Right hindlimb (tissue), 1 donor: ENCODE data around the gene UGT2A1.

Experiments used
- DNase-seq: peaks from one replicate; pipeline ENCODE4 v3.0.0-alpha.2; 2018

The UGT2A1 gene

GRCh38 chr4:69584135-69584534 is 68.9 kb downstream of the UGT2A1 start:
- DNase-seq, result no peak

GRCh38 chr4:69583543-69583942 is 69.5 kb downstream of the UGT2A1 start:
- DNase-seq, result no peak

- no peak for DNase-seq
Observed at GRCh38 chr4:69577245-69577644, 75.8 kb downstream of the UGT2A1 start.

- DNase-seq, result no peak
Observed at GRCh38 chr4:69576251-69576877, 76.7 kb downstream of the UGT2A1 start.

- no peak for DNase-seq
Observed at GRCh38 chr4:69568787-69569186, 84.3 kb downstream of the UGT2A1 start.

- no peak for DNase-seq
Observed at GRCh38 chr4:69563424-69563823, 89.6 kb downstream of the UGT2A1 start.

- DNase-seq, result no peak
Observed at GRCh38 chr4:69549651-69550050, 103.4 kb downstream of the UGT2A1 start.

GRCh38 chr4:69546134-69546765 is 106.8 kb downstream of the UGT2A1 start:
- no peak for DNase-seq
